Measurements from ENCODE around the gene KIF20A. TPM values are rescaled to one million over a fixed set of nuclear protein-coding genes. Genes with fewer than 3 reads are reported as not detected.

KIF20A gene
- 55.9 TPM for polyA plus RNA-seq (2013, experiment 1 of 2)
- polyA plus RNA-seq (2013, experiment 2 of 2), result 56.5 TPM

DNA sequence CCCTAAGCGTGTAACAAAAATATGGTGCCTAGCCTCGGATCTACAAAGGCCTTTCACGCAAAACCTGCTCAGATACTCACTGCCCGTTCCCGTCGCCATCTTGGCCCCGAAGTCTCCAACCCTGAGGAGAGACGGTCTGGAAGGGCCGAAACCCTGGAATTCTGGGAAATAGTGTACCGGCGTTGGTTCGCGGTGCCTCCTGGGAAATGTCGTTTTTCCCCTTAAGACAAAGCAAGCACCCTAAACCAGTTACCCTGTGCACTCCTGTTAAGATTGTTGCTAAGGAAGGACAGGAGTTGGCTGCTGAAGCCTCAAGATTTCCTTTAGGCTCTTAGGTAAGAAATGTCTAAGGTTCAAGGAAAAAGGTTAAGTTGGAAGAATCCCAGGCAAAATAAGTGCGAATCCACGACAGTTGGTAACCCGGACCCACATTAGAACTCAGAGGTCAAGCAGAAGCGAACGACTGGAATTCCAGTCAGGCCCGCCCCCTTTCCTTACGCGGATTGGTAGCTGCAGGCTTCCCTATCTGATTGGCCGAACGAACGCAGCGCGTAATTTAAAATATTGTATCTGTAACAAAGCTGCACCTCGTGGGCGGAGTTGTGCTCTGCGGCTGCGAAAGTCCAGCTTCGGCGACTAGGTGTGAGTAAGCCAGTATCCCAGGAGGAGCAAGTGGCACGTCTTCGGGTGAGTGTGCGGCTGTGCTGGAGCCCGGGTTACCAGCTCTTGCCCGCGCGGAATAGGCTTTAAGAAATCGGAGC lies at the start of gene KIF20A, which contains the start of gene BRD8:
Gene KIF20A, plus strand, starts transcription at position 597 of the 761 bp plus-strand sequence. CDS start 569 bp downstream, outside the sequence.
Gene BRD8, minus strand, starts transcription at position 115 of the 761 bp plus-strand sequence. Its CDS starts 16 bp downstream, at position 99.
- Histone ChIP-seq H4K5ac (ENCODE audit: low read length) (peak within 1 kb of the TSS; percentile 41), H3K23ac (ENCODE audit: low read length) (peak within 1 kb of the TSS; percentile 55), H3K27me3 (ENCODE audit: insufficient read depth, low read length, poor library complexity) (no peaks in the 10 kb centered on the region), H4K8ac (ENCODE audit: low read depth, low read length) (no peak within 1 kb of the TSS), H3K4me1 (ENCODE audit: control insufficient read depth, low read depth, low read length) (peaks cover 4% of the 10 kb centered on the region), H2BK120ac (ENCODE audit: low read depth, low read length) (no peak within 1 kb of the TSS), H3K27ac (ENCODE audit: low read depth, low read length) (peak within 1 kb of the TSS; percentile 33), H3K18ac (ENCODE audit: low read length) (peak within 1 kb of the TSS; percentile 65), H3K79me2 (ENCODE audit: control insufficient read depth, insufficient read depth, low read length) (peaks cover 19% of the 10 kb centered on the region), H3K79me1 (ENCODE audit: low read length) (peaks cover 9% of the 10 kb centered on the region), H3K4me3 (ENCODE audit: low read length) (peak within 1 kb of the TSS; percentile 95), H3K4me2 (ENCODE audit: low read length) (peak within 1 kb of the TSS; percentile 87), H3K9ac (ENCODE audit: low read length) (peak within 1 kb of the TSS; percentile 96), H2BK15ac (replicated peaks; ENCODE audit: low read depth) (no peak within 1 kb of the TSS), H2AK5ac (ENCODE audit: low read length) (no peak within 1 kb of the TSS), H2BK5ac (ENCODE audit: low read length) (peak within 1 kb of the TSS; percentile 78), H3K56ac (ENCODE audit: low read length) (peak within 1 kb of the TSS; percentile 96), H3K36me3 (ENCODE audit: control insufficient read depth, insufficient read depth, low read length) (peaks cover 17% of the 10 kb centered on the region), H3K4ac (ENCODE audit: low read depth, low read length) (peak within 1 kb of the TSS; percentile 61)
- WGBS (ENCODE audit: extremely low coverage, insufficient coverage, low lambda C conversion rate), result no CpG with 5 or more reads among the region's 41 CpGs
- peak; percentile 99 for DNase-seq

DNA sequence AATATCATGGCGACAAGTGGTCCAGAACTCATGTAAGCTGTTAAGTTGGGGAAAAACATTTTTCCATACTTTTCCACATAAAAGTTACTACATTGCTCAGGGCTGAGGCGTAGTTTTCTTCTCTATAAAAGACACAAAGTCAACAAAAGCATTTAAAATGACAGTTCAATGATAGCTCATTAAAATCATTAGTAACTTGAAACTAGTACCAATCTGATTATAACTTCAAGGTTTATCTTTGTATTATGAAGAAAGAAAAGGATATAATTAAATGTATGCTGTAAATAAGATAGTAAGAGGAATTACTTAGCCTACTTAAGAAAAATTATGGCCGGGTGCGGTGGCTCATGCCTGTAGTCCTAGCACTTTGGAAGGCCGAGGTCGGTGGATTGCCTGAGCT lies 49.6 kb upstream of the KIF20A start:
- no peak overlapping the region for H3K18ac ChIP-seq (ENCODE audit: low read length)
- H3K27me3 ChIP-seq (ENCODE audit: insufficient read depth, low read length, poor library complexity), result no peaks in the 10 kb centered on the region
- H4K8ac ChIP-seq (ENCODE audit: low read depth, low read length), result no peak overlapping the region
- H3K4me3 ChIP-seq (ENCODE audit: low read length), result no peak overlapping the region
- no peak overlapping the region for H2BK120ac ChIP-seq (ENCODE audit: low read depth, low read length)
- no peaks in the 10 kb centered on the region for H3K36me3 ChIP-seq (ENCODE audit: control insufficient read depth, insufficient read depth, low read length)
- H3K4me1 ChIP-seq (ENCODE audit: control insufficient read depth, low read depth, low read length), result no peaks in the 10 kb centered on the region
- H3K27ac ChIP-seq (ENCODE audit: low read depth, low read length), result no peak overlapping the region
- no peak for DNase-seq
- H3K4me2 ChIP-seq (ENCODE audit: low read length), result no peak overlapping the region
- no peaks in the 10 kb centered on the region for H3K79me2 ChIP-seq (ENCODE audit: control insufficient read depth, insufficient read depth, low read length)
- H3K4ac ChIP-seq (ENCODE audit: low read depth, low read length), result no peak overlapping the region
- no CpG with 5 or more reads among the region's 6 CpGs for WGBS (ENCODE audit: extremely low coverage, insufficient coverage, low lambda C conversion rate)
- no peak overlapping the region for H2BK5ac ChIP-seq (ENCODE audit: low read length)
- H3K56ac ChIP-seq (ENCODE audit: low read length), result no peak overlapping the region
- no peak overlapping the region for H3K9ac ChIP-seq (ENCODE audit: low read length)
- H3K79me1 ChIP-seq (ENCODE audit: low read length), result no peaks in the 10 kb centered on the region
- H3K23ac ChIP-seq (ENCODE audit: low read length), result no peak overlapping the region
- no peak overlapping the region for H2AK5ac ChIP-seq (ENCODE audit: low read length)
- H2BK15ac ChIP-seq (replicated peaks; ENCODE audit: low read depth), result no peak overlapping the region
- H4K5ac ChIP-seq (ENCODE audit: low read length), result no peak overlapping the region

DNA sequence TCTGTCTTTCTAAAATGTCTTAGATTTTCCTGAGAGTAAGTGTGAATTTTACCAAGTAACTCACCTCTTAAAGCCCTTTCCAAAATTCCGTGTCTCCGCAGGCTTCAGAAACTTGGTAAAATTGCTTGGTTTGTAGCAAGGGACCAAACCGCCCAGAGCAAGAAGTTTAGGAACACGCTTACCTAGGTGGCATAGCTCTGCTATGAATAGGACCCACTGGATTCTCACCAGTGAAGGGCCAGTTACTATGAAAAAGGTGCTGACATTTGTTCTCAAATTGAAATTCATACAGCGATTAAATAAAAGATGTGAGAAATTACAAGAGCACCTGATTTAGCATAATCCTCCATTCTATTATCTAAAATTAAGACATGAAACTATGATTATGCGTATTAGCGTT lies 46.4 kb upstream of the KIF20A start:
- DNase-seq, result no peak
- Histone ChIP-seq H3K27ac (ENCODE audit: low read depth, low read length) (no peak overlapping the region), H3K27me3 (ENCODE audit: insufficient read depth, low read length, poor library complexity) (no peaks in the 10 kb centered on the region), H4K8ac (ENCODE audit: low read depth, low read length) (no peak overlapping the region), H3K9ac (ENCODE audit: low read length) (no peak overlapping the region), H3K79me1 (ENCODE audit: low read length) (no peaks in the 10 kb centered on the region), H3K4me1 (ENCODE audit: control insufficient read depth, low read depth, low read length) (no peaks in the 10 kb centered on the region), H3K79me2 (ENCODE audit: control insufficient read depth, insufficient read depth, low read length) (no peaks in the 10 kb centered on the region), H3K4ac (ENCODE audit: low read depth, low read length) (no peak overlapping the region), H3K4me2 (ENCODE audit: low read length) (no peak overlapping the region), H2BK5ac (ENCODE audit: low read length) (no peak overlapping the region), H2AK5ac (ENCODE audit: low read length) (no peak overlapping the region), H3K36me3 (ENCODE audit: control insufficient read depth, insufficient read depth, low read length) (no peaks in the 10 kb centered on the region), H2BK120ac (ENCODE audit: low read depth, low read length) (peak overlapping the region; percentile 61), H3K23ac (ENCODE audit: low read length) (no peak overlapping the region), H2BK15ac (replicated peaks; ENCODE audit: low read depth) (no peak overlapping the region), H3K56ac (ENCODE audit: low read length) (no peak overlapping the region), H3K4me3 (ENCODE audit: low read length) (no peak overlapping the region), H3K18ac (ENCODE audit: low read length) (no peak overlapping the region), H4K5ac (ENCODE audit: low read length) (no peak overlapping the region)
- no CpG with 5 or more reads among the region's 7 CpGs for WGBS (ENCODE audit: extremely low coverage, insufficient coverage, low lambda C conversion rate)

DNA sequence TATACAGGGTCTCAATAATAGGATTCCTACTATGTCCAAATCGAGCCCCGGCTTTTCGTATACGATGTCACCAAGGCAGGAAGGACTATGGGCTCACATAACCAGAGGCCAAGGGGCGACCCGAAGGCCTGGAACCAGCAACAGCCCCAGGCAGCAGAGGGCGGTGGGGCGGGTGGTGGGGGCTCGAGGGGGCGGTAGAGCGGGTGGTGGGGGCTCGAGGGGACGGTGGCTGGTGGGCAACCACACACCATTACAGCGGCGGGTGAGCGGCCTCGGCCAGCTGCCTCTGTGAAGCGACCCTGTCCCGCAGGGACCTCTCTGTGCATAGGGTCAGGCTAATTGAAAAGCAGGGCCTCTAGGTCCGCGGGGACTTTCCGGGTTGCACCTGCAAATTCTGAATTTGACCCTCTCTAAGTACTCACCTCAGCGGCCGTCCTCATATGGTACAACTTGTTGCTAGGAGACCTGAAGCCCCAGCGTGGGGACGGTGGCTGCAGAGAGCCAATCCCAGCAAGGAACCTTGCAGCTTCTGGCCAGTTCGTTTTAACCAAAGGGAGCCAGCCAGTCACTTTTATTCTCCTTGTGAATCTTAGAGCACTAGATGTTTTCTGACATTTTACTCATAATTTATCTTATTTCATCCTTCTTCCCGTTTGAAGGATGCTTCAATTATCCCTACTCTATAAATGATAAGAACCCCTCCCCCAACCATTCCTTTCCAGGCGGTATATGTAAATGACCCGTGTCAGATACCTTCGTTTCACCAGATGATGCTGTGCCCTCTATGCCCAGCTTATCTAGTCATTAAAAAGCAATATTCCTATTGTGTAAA lies 39.7 kb upstream of the KIF20A start, which contains the start of gene NME5:
Gene NME5, minus strand, starts transcription at position 480 of the 832 bp plus-strand sequence. CDS start 648 bp downstream, outside the sequence.
- Histone ChIP-seq H2BK15ac (replicated peaks; ENCODE audit: low read depth) (no peak within 1 kb of the TSS), H3K23ac (ENCODE audit: low read length) (no peak within 1 kb of the TSS), H3K4ac (ENCODE audit: low read depth, low read length) (no peak within 1 kb of the TSS), H3K9ac (ENCODE audit: low read length) (peak within 1 kb of the TSS; percentile 37), H3K4me3 (ENCODE audit: low read length) (peak within 1 kb of the TSS; percentile 50), H4K8ac (ENCODE audit: low read depth, low read length) (peak within 1 kb of the TSS; percentile 81), H3K79me2 (ENCODE audit: control insufficient read depth, insufficient read depth, low read length) (no peaks in the 10 kb centered on the region), H3K27me3 (ENCODE audit: insufficient read depth, low read length, poor library complexity) (no peaks in the 10 kb centered on the region), H2AK5ac (ENCODE audit: low read length) (no peak within 1 kb of the TSS), H2BK5ac (ENCODE audit: low read length) (no peak within 1 kb of the TSS), H3K56ac (ENCODE audit: low read length) (no peak within 1 kb of the TSS), H3K79me1 (ENCODE audit: low read length) (no peaks in the 10 kb centered on the region), H3K27ac (ENCODE audit: low read depth, low read length) (no peak within 1 kb of the TSS), H3K4me1 (ENCODE audit: control insufficient read depth, low read depth, low read length) (no peaks in the 10 kb centered on the region), H3K36me3 (ENCODE audit: control insufficient read depth, insufficient read depth, low read length) (no peaks in the 10 kb centered on the region), H3K18ac (ENCODE audit: low read length) (no peak within 1 kb of the TSS), H4K5ac (ENCODE audit: low read length) (no peak within 1 kb of the TSS), H2BK120ac (ENCODE audit: low read depth, low read length) (no peak within 1 kb of the TSS), H3K4me2 (ENCODE audit: low read length) (peak within 1 kb of the TSS; percentile 49)
- peak; percentile 88 for DNase-seq
- WGBS (ENCODE audit: extremely low coverage, insufficient coverage, low lambda C conversion rate), result no CpG with 5 or more reads among the region's 31 CpGs

DNA sequence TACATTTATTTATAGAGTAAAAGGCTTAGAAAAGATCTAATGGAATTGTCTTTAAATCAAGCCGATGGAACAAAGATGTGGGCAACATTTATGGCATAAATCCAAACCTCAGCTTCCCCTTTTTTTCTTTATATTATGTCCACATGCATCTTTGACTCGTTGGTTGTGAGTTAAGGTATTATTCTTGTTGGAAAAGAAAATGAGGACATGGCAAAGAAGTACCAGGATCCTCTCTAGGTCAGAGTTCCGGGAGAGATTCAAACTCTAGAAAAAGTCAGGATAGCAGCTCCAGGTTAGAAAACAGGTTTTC lies 39.2 kb upstream of the KIF20A start:
- WGBS (ENCODE audit: extremely low coverage, insufficient coverage, low lambda C conversion rate), result no CpG with 5 or more reads among the region's 3 CpGs
- Histone ChIP-seq H3K27ac (ENCODE audit: low read depth, low read length) (no peak overlapping the region), H2BK15ac (replicated peaks; ENCODE audit: low read depth) (no peak overlapping the region)

More for the DNA sequence above, 39.2 kb upstream of the KIF20A start:
- H3K4me2 ChIP-seq (ENCODE audit: low read length), result no peak overlapping the region
- no peak overlapping the region for H2BK5ac ChIP-seq (ENCODE audit: low read length)
- H2AK5ac ChIP-seq (ENCODE audit: low read length), result no peak overlapping the region
- H3K79me1 ChIP-seq (ENCODE audit: low read length), result no peaks in the 10 kb centered on the region
- no peak overlapping the region for H4K8ac ChIP-seq (ENCODE audit: low read depth, low read length)
- no peaks in the 10 kb centered on the region for H3K79me2 ChIP-seq (ENCODE audit: control insufficient read depth, insufficient read depth, low read length)
- H4K5ac ChIP-seq (ENCODE audit: low read length), result no peak overlapping the region
- H3K18ac ChIP-seq (ENCODE audit: low read length), result no peak overlapping the region
- no peak overlapping the region for H3K4me3 ChIP-seq (ENCODE audit: low read length)
- H3K4me1 ChIP-seq (ENCODE audit: control insufficient read depth, low read depth, low read length), result no peaks in the 10 kb centered on the region
- no peak overlapping the region for H3K9ac ChIP-seq (ENCODE audit: low read length)
- no peak overlapping the region for H3K56ac ChIP-seq (ENCODE audit: low read length)
- H3K36me3 ChIP-seq (ENCODE audit: control insufficient read depth, insufficient read depth, low read length), result no peaks in the 10 kb centered on the region
- no peak overlapping the region for H2BK120ac ChIP-seq (ENCODE audit: low read depth, low read length)
- H3K23ac ChIP-seq (ENCODE audit: low read length), result no peak overlapping the region
- DNase-seq, result no peak
- H3K27me3 ChIP-seq (ENCODE audit: insufficient read depth, low read length, poor library complexity), result no peaks in the 10 kb centered on the region
- H3K4ac ChIP-seq (ENCODE audit: low read depth, low read length), result no peak overlapping the region
